HCT116 (cell line): ENCODE results near the gene ZNF12. TPM values are rescaled to one million over a fixed set of nuclear protein-coding genes. Genes with fewer than 3 reads are reported as not detected.

Source experiments
- ATAC-seq: fragments of 200-7000 bp; cut with Tn5 transposase; 2 replicates; pipeline ENCODE4 v1.9.1; 2020; ENCODE audit warnings: mild to moderate bottlenecking, moderate library complexity
- BruUV-seq: library from RNA; stranded (reverse); fragments of 400-500 nt; replicated peaks from 2 replicates; lab custom pipeline; 2021; lab: Mats Ljungman, UMichigan
- CTCF ChIA-PET: fragments of 300-600 bp; sonication (Branson Sonifier 250); formaldehyde crosslinking; loops from one replicate; lab custom pipeline; 2021; ENCODE audit warnings: antibody characterized with exemption; lab: Charles Lee
- POLR2A ChIA-PET: fragments of 300-600, 350-600 bp; sonication (Branson Sonifier 250); formaldehyde crosslinking; loops from one replicate; lab custom pipeline; 2021; ENCODE audit warnings: antibody characterized with exemption; lab: Charles Lee
- RAD21 ChIA-PET, 2 experiments: fragments of 300-600 bp; sonication (Branson Sonifier 250); formaldehyde crosslinking; loops; one replicate each; lab custom pipeline; 2023; ENCODE audit warnings: low total read pairs in 2 of 2; ENCODE audit not compliant: uncharacterized antibody in 2 of 2, unreplicated experiment in 2 of 2, low non-redundant PET in 1 of 2; lab: Charles Lee
- DNase-seq: peaks from one replicate; pipeline ENCODE4 v3.0.0-alpha.2; 2010; ENCODE audit warnings: low read depth, low spot score
- H2AFZ ChIP-seq: fragments of 200-600 bp; shearing (Covaris generic), sonication (generic); 2 replicates; pipeline ENCODE4 v1.6.1; 2017; ENCODE audit warnings: low read depth, mixed run types, mixed read lengths, antibody characterized with exemption, low read length; ENCODE audit not compliant: poor library complexity, severe bottlenecking
- H3K27ac ChIP-seq: 2 replicates; pipeline ENCODE4 v1.5.1; 2012; ENCODE audit warnings: low read depth, low read length
- H3K27me3 ChIP-seq: fragments of 200-600 bp; sonication (generic); 2 replicates; pipeline ENCODE4 v1.6.1; 2016; ENCODE audit warnings: mixed run types, low read length, mixed read lengths; ENCODE audit not compliant: insufficient read depth
- H3K36me3 ChIP-seq, 2 experiments: fragments of 200-500 bp in 1 of 2; fragments of 200-600 bp in 1 of 2; sonication (Bioruptor generic) in 1 of 2; sonication (generic) in 1 of 2; 2 replicates each; pipeline versions ENCODE4 v1.5.1 to v1.6.1; 2014 to 2016; ENCODE audit warnings: low read length in 2 of 2, inconsistent platforms in 1 of 2, mixed read lengths in 1 of 2, mixed run types in 1 of 2; ENCODE audit not compliant: insufficient read depth in 2 of 2, control insufficient read depth in 1 of 2
- H3K4me1 ChIP-seq, 2 experiments: fragments of 200-600 bp in 1 of 2; sonication (generic) in 1 of 2; 2 replicates each; pipeline versions ENCODE4 v1.5.1 to v1.6.1; 2012 to 2017; ENCODE audit warnings: low read length in 2 of 2, inconsistent platforms in 1 of 2, mild to moderate bottlenecking in 1 of 2, mixed read lengths in 1 of 2, mixed run types in 1 of 2, moderate library complexity in 1 of 2; ENCODE audit not compliant: insufficient read depth in 2 of 2, control insufficient read depth in 1 of 2
- H3K4me2 ChIP-seq: fragments of 200-600 bp; sonication (generic); 2 replicates; pipeline ENCODE4 v1.6.1; 2017; ENCODE audit warnings: mixed run types, low read length, mixed read lengths
- H3K4me3 ChIP-seq, 2 experiments: fragments of 200-600 bp in 1 of 2; sonication (generic) in 1 of 2; replicated peaks in 1 of 2; 2 replicates each; pipeline ENCODE4 v1.5.1; 2011 to 2016; ENCODE audit warnings: low read length in 2 of 2, control low read depth in 1 of 2, low read depth in 1 of 2, mild to moderate bottlenecking in 1 of 2, mixed read lengths in 1 of 2, mixed run types in 1 of 2
- H3K79me2 ChIP-seq: fragments of 200-600 bp; sonication (generic); 2 replicates; pipeline ENCODE4 v1.6.1; 2017; ENCODE audit warnings: mild to moderate bottlenecking, mixed run types, low read length, moderate library complexity, mixed read lengths; ENCODE audit not compliant: insufficient read depth
- H3K9ac ChIP-seq: fragments of 200-600 bp; sonication (generic); 2 replicates; pipeline ENCODE4 v1.6.1; 2016; ENCODE audit warnings: low read length, mixed read lengths
- H3K9me2 ChIP-seq: fragments of 200-600 bp; sonication (generic), shearing (Covaris generic); 2 replicates; pipeline ENCODE4 v1.6.1; 2017; ENCODE audit warnings: mixed run types, mild to moderate bottlenecking, moderate library complexity; ENCODE audit not compliant: insufficient read depth
- H3K9me3 ChIP-seq, 2 experiments: fragments of 200-500 bp in 1 of 2; fragments of 200-600 bp in 1 of 2; sonication (Bioruptor generic) in 1 of 2; sonication (generic) in 1 of 2; 2 replicates each; pipeline ENCODE4 v1.6.1; 2014 to 2017; ENCODE audit warnings: low read length in 2 of 2, mixed read lengths in 2 of 2, inconsistent platforms in 1 of 2, low read depth in 1 of 2, mild to moderate bottlenecking in 1 of 2, mixed run types in 1 of 2, moderate library complexity in 1 of 2; ENCODE audit not compliant: control insufficient read depth in 1 of 2, insufficient read depth in 1 of 2
- H4K20me1 ChIP-seq: fragments of 200-600 bp; sonication (generic), shearing (Covaris generic); 2 replicates; pipeline ENCODE4 v1.6.1; 2017; ENCODE audit warnings: mixed run types, mild to moderate bottlenecking, moderate library complexity; ENCODE audit not compliant: insufficient read depth
- ELF1 ChIP-seq: IDR thresholded peaks from 2 replicates; pipeline ENCODE4 v1.6.1; 2012; ENCODE audit warnings: low read depth, borderline replicate concordance
- EZH2 ChIP-seq: fragments of 200-600 bp; sonication (generic); IDR thresholded peaks from 2 replicates; pipeline ENCODE4 v1.6.1; 2017; ENCODE audit warnings: antibody characterized with exemption, mixed run types
- FOSL1 ChIP-seq: IDR thresholded peaks from 2 replicates; pipeline ENCODE4 v1.6.1; 2012; ENCODE audit warnings: low read depth
- JUND ChIP-seq: IDR thresholded peaks from 2 replicates; pipeline ENCODE4 v1.6.1; 2012
- POLR2A ChIP-seq: IDR thresholded peaks from 2 replicates; pipeline ENCODE4 v1.7.0; 2011; ENCODE audit warnings: borderline replicate concordance; ENCODE audit not compliant: insufficient read depth, insufficient read length; ENCODE audit errors: extremely low read depth
- REST ChIP-seq: IDR thresholded peaks from 2 replicates; pipeline ENCODE4 v1.6.1; 2012; ENCODE audit warnings: low read depth
- SIN3A ChIP-seq: IDR thresholded peaks from 2 replicates; pipeline ENCODE4 v1.6.1; 2012; ENCODE audit warnings: low read depth
- TCF7L2 ChIP-seq: IDR thresholded peaks from 2 replicates; pipeline ENCODE4 v1.7.0; 2011; ENCODE audit warnings: borderline replicate concordance, inconsistent platforms; ENCODE audit not compliant: insufficient read depth, insufficient read length; ENCODE audit errors: extremely low read depth
- YY1 ChIP-seq: IDR thresholded peaks from 2 replicates; pipeline ENCODE4 v1.6.1; 2011; ENCODE audit warnings: low read length, low read depth, moderate library complexity, mild to moderate bottlenecking; ENCODE audit not compliant: insufficient replicate concordance; ENCODE audit errors: extremely low read depth
- ZFX ChIP-seq: fragments of 450-650 bp; IDR thresholded peaks from 2 replicates; pipeline ENCODE4 v1.6.1; 2017
- intact Hi-C: fragments of 100-400 bp; cut with micrococcal nuclease; formaldehyde crosslinking; loops from 2 replicates; pipeline ENCODE4 v1.10.0; 2022
- total RNA-seq: library from RNA; stranded (reverse); gene quantifications from one replicate; pipeline ENCODE4 v1.2.1, GENCODE V29; 2021; ENCODE audit not compliant: unreplicated experiment

ZNF12 gene
- total RNA-seq, 1 experiment from 2014 or later: 19.0 TPM

- TF ChIP-seq REST: no peak
- TF ChIP-seq ZFX: no peak
- TF ChIP-seq YY1: no peak
- TF ChIP-seq TCF7L2: no peak
- TF ChIP-seq FOSL1: no peak
Measured at GRCh38 chr7:6655636-6656385, 50.9 kb downstream of the ZNF12 start (continued).

GRCh38 chr7:6654842-6655610 lies 51.7 kb downstream of the ZNF12 start:
- Histone ChIP-seq H3K9ac (no peak overlapping the region), H4K20me1 (no peaks in the 10 kb centered on the region), H2AFZ (no peak overlapping the region), H3K79me2 (no peaks in the 10 kb centered on the region), H3K9me2 (no peaks in the 10 kb centered on the region), H3K4me3 (no peak overlapping the region), H3K27ac (no peak overlapping the region), H3K36me3 (peaks cover 3 to 27% of the 10 kb centered on the region in 2 experiments; a peak in 3 of 4 replicates)
- intact Hi-C loops: no loop called here
- BruUV-seq: no TSS peak
- no peak for ATAC-seq
- no peak for DNase-seq
- POLR2A ChIA-PET: no interaction called here
- RAD21 ChIA-PET: no interaction called here
- CTCF ChIA-PET: no interaction called here
- no peak for TF ChIP-seq POLR2A
- TF ChIP-seq SIN3A: no peak
- no peak for TF ChIP-seq EZH2
- TF ChIP-seq ELF1: no peak
- no peak for TF ChIP-seq REST
- TF ChIP-seq JUND: no peak
- TF ChIP-seq, all 23 proteins: peak for 0
- H3K4me1 ChIP-seq: no peaks in the 10 kb centered on the region
- no peak overlapping the region for H3K4me2 ChIP-seq
- no peaks in the 10 kb centered on the region for H3K27me3 ChIP-seq
- no peaks in the 10 kb centered on the region; a peak in 1 of 4 replicates for H3K9me3 ChIP-seq
